ENCODE results near the gene SLC44A4. TPM values are rescaled to one million over a fixed set of nuclear protein-coding genes. Genes with fewer than 3 reads are reported as not detected.
"Not testable (repeated sequence)": the region's sequence is repeated elsewhere in the genome, so short reads cannot be mapped to it uniquely, and the experiment has no call there.

SLC44A4 gene
- polyA plus RNA-seq, 1 donor (not counting 4 experiments of a cell fraction or from before 2014, with no cell fraction given), result 0.25 TPM

GRCh38 chr6:31859923-31860322 lies 18.9 kb downstream of the SLC44A4 start:
- H3K79me2 ChIP-seq (ENCODE audit: control insufficient read depth, insufficient read depth, low read length), result peaks cover 5% of the 10 kb centered on the region
- H3K9ac ChIP-seq (ENCODE audit: control insufficient read depth, extremely low read depth, insufficient read depth, low read length), result no peak overlapping the region
- H3K27ac ChIP-seq (ENCODE audit: control insufficient read depth, insufficient read depth, low read length), result no peak overlapping the region
- H4K20me1 ChIP-seq (ENCODE audit: control insufficient read depth, extremely low read depth, insufficient read depth, low read length), result no peaks in the 10 kb centered on the region
- no peak for DNase-seq (ENCODE audit: low read depth, low spot score)
- FAIRE-seq, result no peak
- TF ChIP-seq, protein P1, sequence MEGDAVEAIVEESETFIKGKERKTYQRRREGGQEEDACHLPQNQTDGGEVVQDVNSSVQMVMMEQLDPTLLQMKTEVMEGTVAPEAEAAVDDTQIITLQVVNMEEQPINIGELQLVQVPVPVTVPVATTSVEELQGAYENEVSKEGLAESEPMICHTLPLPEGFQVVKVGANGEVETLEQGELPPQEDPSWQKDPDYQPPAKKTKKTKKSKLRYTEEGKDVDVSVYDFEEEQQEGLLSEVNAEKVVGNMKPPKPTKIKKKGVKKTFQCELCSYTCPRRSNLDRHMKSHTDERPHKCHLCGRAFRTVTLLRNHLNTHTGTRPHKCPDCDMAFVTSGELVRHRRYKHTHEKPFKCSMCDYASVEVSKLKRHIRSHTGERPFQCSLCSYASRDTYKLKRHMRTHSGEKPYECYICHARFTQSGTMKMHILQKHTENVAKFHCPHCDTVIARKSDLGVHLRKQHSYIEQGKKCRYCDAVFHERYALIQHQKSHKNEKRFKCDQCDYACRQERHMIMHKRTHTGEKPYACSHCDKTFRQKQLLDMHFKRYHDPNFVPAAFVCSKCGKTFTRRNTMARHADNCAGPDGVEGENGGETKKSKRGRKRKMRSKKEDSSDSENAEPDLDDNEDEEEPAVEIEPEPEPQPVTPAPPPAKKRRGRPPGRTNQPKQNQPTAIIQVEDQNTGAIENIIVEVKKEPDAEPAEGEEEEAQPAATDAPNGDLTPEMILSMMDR (optimal IDR thresholded peaks at IDR 0.05 in 1 of 3, IDR thresholded peaks at IDR 0.05 in 1 of 3, conservative IDR thresholded peaks at IDR 0.05 in 1 of 3; ENCODE audit: extremely low read depth in 1 of 3, insufficient read depth in 2 of 3, low read length in 3 of 3), result no peak
- TF ChIP-seq EZH2 (IDR thresholded peaks at IDR 0.05; ENCODE audit: low read length), result no peak
- no peaks in the 10 kb centered on the region for H3K9me1 ChIP-seq (ENCODE audit: control insufficient read depth, extremely low read depth, insufficient read depth, low read length)
- H3K4me1 ChIP-seq (ENCODE audit: control insufficient read depth, extremely low read depth, insufficient read depth, low read length), result peaks cover 12% of the 10 kb centered on the region
- H2AFZ ChIP-seq (ENCODE audit: control insufficient read depth, low read length), result no peak overlapping the region
- dilution Hi-C loops (cut with MboI; ENCODE audit: extremely low pct_ligation_motif_present, low sequenced_read_pairs), result no loop called here
- H3K36me3 ChIP-seq (ENCODE audit: control insufficient read depth in 2 of 2, extremely low read depth in 1 of 2, insufficient read depth in 2 of 2, low read length in 2 of 2), result peaks cover 15 to 16% of the 10 kb centered on the region in 2 experiments
- H3K4me3 ChIP-seq (ENCODE audit: control insufficient read depth in 2 of 3, extremely low read depth in 1 of 3, insufficient read depth in 2 of 3, low read depth in 1 of 3, low read length in 3 of 3), result no peak overlapping the region
- no peaks in the 10 kb centered on the region for H3K27me3 ChIP-seq (ENCODE audit: control insufficient read depth, extremely low read depth, insufficient read depth, low read length)
- no peaks in the 10 kb centered on the region for H3K9me3 ChIP-seq (ENCODE audit: control insufficient read depth, low read depth, low read length)
- H3K4me2 ChIP-seq (ENCODE audit: control insufficient read depth, extremely low read depth, insufficient read depth, low read depth, low read length), result no peak overlapping the region

- dilution Hi-C loops (cut with MboI; ENCODE audit: extremely low pct_ligation_motif_present, low sequenced_read_pairs), result no loop called here
- H2AFZ ChIP-seq (ENCODE audit: control insufficient read depth, low read length), result no peak overlapping the region
- no peak overlapping the region for H3K9ac ChIP-seq (ENCODE audit: control insufficient read depth, extremely low read depth, insufficient read depth, low read length)
- no peak overlapping the region for H3K4me2 ChIP-seq (ENCODE audit: control insufficient read depth, extremely low read depth, insufficient read depth, low read depth, low read length)
- FAIRE-seq (no peak), DNase-seq (ENCODE audit: low read depth, low spot score) (no peak)
- H3K9me3 ChIP-seq (ENCODE audit: control insufficient read depth, low read depth, low read length), result no peaks in the 10 kb centered on the region
- H3K9me1 ChIP-seq (ENCODE audit: control insufficient read depth, extremely low read depth, insufficient read depth, low read length), result no peaks in the 10 kb centered on the region
- no peak overlapping the region for H3K4me3 ChIP-seq (ENCODE audit: control insufficient read depth in 2 of 3, extremely low read depth in 1 of 3, insufficient read depth in 2 of 3, low read depth in 1 of 3, low read length in 3 of 3)
- TF ChIP-seq, protein P1 (optimal IDR thresholded peaks at IDR 0.05 in 1 of 3, IDR thresholded peaks at IDR 0.05 in 1 of 3, conservative IDR thresholded peaks at IDR 0.05 in 1 of 3; ENCODE audit: extremely low read depth in 1 of 3, insufficient read depth in 2 of 3, low read length in 3 of 3), result no peak
- TF ChIP-seq EZH2 (IDR thresholded peaks at IDR 0.05; ENCODE audit: low read length), result no peak
- H3K27ac ChIP-seq (ENCODE audit: control insufficient read depth, insufficient read depth, low read length), result no peak overlapping the region
- H4K20me1 ChIP-seq (ENCODE audit: control insufficient read depth, extremely low read depth, insufficient read depth, low read length), result no peaks in the 10 kb centered on the region
- H3K4me1 ChIP-seq (ENCODE audit: control insufficient read depth, extremely low read depth, insufficient read depth, low read length), result peaks cover 12% of the 10 kb centered on the region
- H3K79me2 ChIP-seq (ENCODE audit: control insufficient read depth, insufficient read depth, low read length), result peaks cover 5% of the 10 kb centered on the region
- H3K27me3 ChIP-seq (ENCODE audit: control insufficient read depth, extremely low read depth, insufficient read depth, low read length), result no peaks in the 10 kb centered on the region
- peaks cover 15 to 16% of the 10 kb centered on the region in 2 experiments for H3K36me3 ChIP-seq (ENCODE audit: control insufficient read depth in 2 of 2, extremely low read depth in 1 of 2, insufficient read depth in 2 of 2, low read length in 2 of 2)
These were observed 20.1 kb downstream of the SLC44A4 start for GRCh38 chr6:31858707-31859106.

- H3K79me2 ChIP-seq (ENCODE audit: control insufficient read depth, insufficient read depth, low read length); H3K4me1 ChIP-seq (ENCODE audit: control insufficient read depth, extremely low read depth, insufficient read depth, low read length); H3K27me3 ChIP-seq (ENCODE audit: control insufficient read depth, extremely low read depth, insufficient read depth, low read length); H2AFZ ChIP-seq (ENCODE audit: control insufficient read depth, low read length); dilution Hi-C loops (cut with MboI; ENCODE audit: extremely low pct_ligation_motif_present, low sequenced_read_pairs); H3K9me1 ChIP-seq (ENCODE audit: control insufficient read depth, extremely low read depth, insufficient read depth, low read length); H3K27ac ChIP-seq (ENCODE audit: control insufficient read depth, insufficient read depth, low read length); H3K9ac ChIP-seq (ENCODE audit: control insufficient read depth, extremely low read depth, insufficient read depth, low read length); H3K4me3 ChIP-seq (ENCODE audit: control insufficient read depth in 2 of 3, extremely low read depth in 1 of 3, insufficient read depth in 2 of 3, low read depth in 1 of 3, low read length in 3 of 3); FAIRE-seq; H4K20me1 ChIP-seq (ENCODE audit: control insufficient read depth, extremely low read depth, insufficient read depth, low read length); DNase-seq (ENCODE audit: low read depth, low spot score); H3K4me2 ChIP-seq (ENCODE audit: control insufficient read depth, extremely low read depth, insufficient read depth, low read depth, low read length); H3K9me3 ChIP-seq (ENCODE audit: control insufficient read depth, low read depth, low read length): not testable (repeated sequence)
- peaks cover 15 to 16% of the 10 kb centered on the region in 2 experiments for H3K36me3 ChIP-seq (ENCODE audit: control insufficient read depth in 2 of 2, extremely low read depth in 1 of 2, insufficient read depth in 2 of 2, low read length in 2 of 2)
These were observed 21.0 kb downstream of the SLC44A4 start for GRCh38 chr6:31857774-31858173.

DNA sequence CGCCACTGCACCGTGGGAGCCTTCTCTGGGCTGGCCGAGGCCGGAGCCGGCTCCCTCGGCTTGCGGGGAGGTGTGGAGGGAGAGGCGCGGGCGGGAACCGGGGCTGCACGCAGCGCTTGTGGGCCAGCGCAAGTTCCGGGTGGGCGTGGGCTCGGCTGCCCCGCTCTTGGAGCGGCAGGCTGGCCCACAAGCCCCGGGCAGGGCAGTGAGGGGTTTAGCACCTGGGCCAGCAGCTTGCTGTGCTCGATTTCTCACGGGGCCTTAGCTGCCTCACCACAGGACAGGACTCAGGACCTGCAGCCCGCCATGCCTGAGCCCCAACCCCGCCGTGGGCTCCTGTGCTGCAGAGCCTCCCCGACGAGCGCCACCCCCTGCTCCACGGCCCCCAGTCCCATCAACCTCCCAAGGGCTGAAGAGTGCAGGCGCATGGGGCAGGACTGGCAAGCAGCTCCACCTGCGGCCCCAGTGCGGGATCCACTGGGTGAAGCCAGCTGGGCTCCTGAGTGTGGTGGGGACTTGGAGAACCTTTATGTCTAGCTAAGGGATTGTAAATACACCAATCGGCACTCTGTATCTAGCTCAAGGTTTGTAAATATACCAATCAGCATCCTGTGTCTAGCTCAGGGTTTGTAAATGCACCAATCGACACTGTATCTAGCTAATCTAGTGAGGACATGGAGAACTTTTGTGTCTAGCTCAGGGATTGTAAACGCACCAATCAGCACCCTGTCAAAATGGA lies 26.6 kb downstream of the SLC44A4 start:
- dilution Hi-C loops (cut with MboI; ENCODE audit: extremely low pct_ligation_motif_present, low sequenced_read_pairs); H3K27ac ChIP-seq (ENCODE audit: control insufficient read depth, insufficient read depth, low read length); H3K4me2 ChIP-seq (ENCODE audit: control insufficient read depth, extremely low read depth, insufficient read depth, low read depth, low read length): not testable (repeated sequence)

More for the DNA sequence above, 26.6 kb downstream of the SLC44A4 start:
- not testable (repeated sequence) for H3K27me3 ChIP-seq (ENCODE audit: control insufficient read depth, extremely low read depth, insufficient read depth, low read length); H3K4me1 ChIP-seq (ENCODE audit: control insufficient read depth, extremely low read depth, insufficient read depth, low read length); H3K9me1 ChIP-seq (ENCODE audit: control insufficient read depth, extremely low read depth, insufficient read depth, low read length); H3K9ac ChIP-seq (ENCODE audit: control insufficient read depth, extremely low read depth, insufficient read depth, low read length); H4K20me1 ChIP-seq (ENCODE audit: control insufficient read depth, extremely low read depth, insufficient read depth, low read length); H3K4me3 ChIP-seq (ENCODE audit: control insufficient read depth in 2 of 3, extremely low read depth in 1 of 3, insufficient read depth in 2 of 3, low read depth in 1 of 3, low read length in 3 of 3); DNase-seq (ENCODE audit: low read depth, low spot score); H2AFZ ChIP-seq (ENCODE audit: control insufficient read depth, low read length); H3K9me3 ChIP-seq (ENCODE audit: control insufficient read depth, low read depth, low read length); H3K36me3 ChIP-seq (ENCODE audit: control insufficient read depth in 2 of 2, extremely low read depth in 1 of 2, insufficient read depth in 2 of 2, low read length in 2 of 2); FAIRE-seq; H3K79me2 ChIP-seq (ENCODE audit: control insufficient read depth, insufficient read depth, low read length)
